HepG2 (cell line): ENCODE measurements around the gene LCTL. TPM values are rescaled to one million over a fixed set of nuclear protein-coding genes. Genes with fewer than 3 reads are reported as not detected.

Experiments
- ATAC-seq: fragments of 200-7000 bp; cut with Tn5 transposase; 3 replicates; pipeline ENCODE4 v1.9.1; 2020; ENCODE audit warnings: mild to moderate bottlenecking, moderate library complexity
- BruUV-seq: library from RNA; stranded (reverse); fragments of 400-500 nt; replicated peaks from 2 replicates; lab custom pipeline; 2021; lab: Mats Ljungman, UMichigan
- CTCF ChIA-PET: fragments of 300-600 bp; formaldehyde crosslinking; extraction: SDS; loops from one replicate; lab custom pipeline; 2021; ENCODE audit warnings: low total read pairs, inconsistent platforms, low intra/inter-chr PET ratio; lab: Yijun Ruan, JAX
- POLR2A ChIA-PET: fragments of 350-600 bp; sonication (Branson Sonifier 250); formaldehyde crosslinking; loops from one replicate; lab custom pipeline; 2020; ENCODE audit warnings: antibody characterized with exemption, inconsistent platforms; lab: Yijun Ruan, JAX
- DNase-seq: peaks from one replicate; pipeline ENCODE4 v3.0.0-alpha.2; 2015; ENCODE audit warnings: low spot score
- FAIRE-seq: peaks from 3 replicates; lab custom pipeline; 2011; peaks lifted over from hg19 to GRCh38; lab: Jason Lieb, UNC
- H2AFZ ChIP-seq: one replicate; pipeline ENCODE4 v1.6.1; 2011; ENCODE audit warnings: low read length, inconsistent platforms
- H3K27ac ChIP-seq: fragments of 300-600 bp; 3 replicates; pipeline ENCODE4 v1.8.0; 2011; ENCODE audit warnings: mixed run types, mild to moderate bottlenecking, mixed read lengths, low read length, inconsistent platforms; ENCODE audit not compliant: insufficient read depth; ENCODE audit errors: extremely low read length
- H3K27me3 ChIP-seq, 2 experiments: fragments of 200-600 bp in 1 of 2; 2 replicates in 1 of 2; 3 replicates in 1 of 2; pipeline versions ENCODE4 v1.6.0 to v1.8.0; 2011; ENCODE audit warnings: low read length in 2 of 2, mild to moderate bottlenecking in 2 of 2, moderate library complexity in 2 of 2, inconsistent platforms in 1 of 2; ENCODE audit not compliant: insufficient read depth in 2 of 2, control insufficient read depth in 1 of 2
- H3K36me3 ChIP-seq, 2 experiments: fragments of 200-600 bp in 1 of 2; replicated peaks in 1 of 2; 2 replicates in 1 of 2; 3 replicates in 1 of 2; pipeline versions ENCODE4 v1.5.1 to v1.8.0; 2011; ENCODE audit warnings: low read length in 2 of 2, inconsistent platforms in 1 of 2; ENCODE audit not compliant: insufficient read depth in 2 of 2, control insufficient read depth in 1 of 2
- H3K4me1 ChIP-seq: 2 replicates; pipeline ENCODE4 v1.5.1; 2012; ENCODE audit warnings: low read length, inconsistent platforms; ENCODE audit not compliant: insufficient read depth
- H3K4me2 ChIP-seq: 2 replicates; pipeline ENCODE4 v1.6.0; 2011; ENCODE audit warnings: low read depth, low read length, inconsistent platforms
- H3K4me3 ChIP-seq, 3 experiments: fragments of 200-600 bp in 1 of 3; sonication (generic), shearing (Covaris generic) in 1 of 3; replicated peaks in 1 of 3; 2 replicates each; pipeline ENCODE4 v1.5.1; 2011 to 2016; ENCODE audit warnings: low read length in 3 of 3, inconsistent platforms in 2 of 3, low read depth in 2 of 3, mild to moderate bottlenecking in 2 of 3, control low read depth in 1 of 3, mixed read lengths in 1 of 3; ENCODE audit not compliant: insufficient read depth in 1 of 3
- H3K79me2 ChIP-seq: one replicate; pipeline ENCODE4 v1.6.1; 2011; ENCODE audit warnings: low read length, inconsistent platforms; ENCODE audit not compliant: insufficient read depth
- H3K9ac ChIP-seq: 2 replicates; pipeline ENCODE4 v1.6.0; 2011; ENCODE audit warnings: mild to moderate bottlenecking, low read depth, low read length, inconsistent platforms; ENCODE audit not compliant: insufficient read depth
- H3K9me3 ChIP-seq: 2 replicates; pipeline ENCODE4 v1.5.1; 2012; ENCODE audit warnings: mild to moderate bottlenecking, low read length
- H4K20me1 ChIP-seq: 2 replicates; pipeline ENCODE4 v1.6.0; 2011; ENCODE audit warnings: inconsistent platforms, mild to moderate bottlenecking, low read length, moderate library complexity; ENCODE audit not compliant: insufficient read depth
- CAMTA2 ChIP-seq: sonication (generic); formaldehyde crosslinking; IDR thresholded peaks from 2 replicates; pipeline ENCODE4 v1.4.0; 2020; ENCODE audit warnings: mild to moderate bottlenecking, missing genetic modification reagents, borderline replicate concordance
- FOXM1 ChIP-seq: sonication (generic); formaldehyde crosslinking; IDR thresholded peaks from 2 replicates; pipeline ENCODE4 v1.5.0; 2020; ENCODE audit warnings: missing genetic modification reagents
- FUBP1 ChIP-seq: sonication (generic); formaldehyde crosslinking; IDR thresholded peaks from 2 replicates; pipeline ENCODE4 v1.5.1; 2020; ENCODE audit warnings: missing genetic modification reagents, mild to moderate bottlenecking, borderline replicate concordance
- PHF20 ChIP-seq: sonication (generic); formaldehyde crosslinking; IDR thresholded peaks from 2 replicates; pipeline ENCODE4 v1.5.0; 2020; ENCODE audit warnings: mild to moderate bottlenecking, missing genetic modification reagents
- PLSCR1 ChIP-seq: sonication (generic); formaldehyde crosslinking; IDR thresholded peaks from 2 replicates; pipeline ENCODE4 v1.5.0; 2020; ENCODE audit warnings: missing genetic modification reagents, mild to moderate bottlenecking, borderline replicate concordance
- SIX4 ChIP-seq: sonication (generic); formaldehyde crosslinking; IDR thresholded peaks from 2 replicates; pipeline ENCODE4 v1.4.0; 2020; ENCODE audit warnings: missing genetic modification reagents
- SRF ChIP-seq: IDR thresholded peaks from 2 replicates; pipeline ENCODE4 v1.6.1; 2011; ENCODE audit warnings: mild to moderate bottlenecking, low read depth, low read length, moderate library complexity
- YEATS4 ChIP-seq: sonication (generic); formaldehyde crosslinking; IDR thresholded peaks from 2 replicates; pipeline ENCODE4 v1.4.0; 2020; ENCODE audit warnings: missing genetic modification reagents, borderline replicate concordance
- ZFP90 ChIP-seq: sonication (generic); formaldehyde crosslinking; IDR thresholded peaks from 2 replicates; pipeline ENCODE4 v1.8.0; 2022; ENCODE audit warnings: missing genetic modification reagents, mild to moderate bottlenecking, inconsistent platforms, borderline replicate concordance
- WGBS: methylation state at CpG from one replicate; pipeline ENCODE4 v1.1.6; 2017; ENCODE audit warnings: low lambda C conversion rate; 5-methylcytosine and 5-hydroxymethylcytosine counted together
- in situ Hi-C: cut with HindIII; loops from 2 replicates; pipeline ENCODE4 v1.10.0; 2017; ENCODE audit warnings: low pct_unique_long_range_greater_than_20kb; ENCODE audit not compliant: extremely low pct_ligation_motif_present
- intact Hi-C: fragments of 100-400 bp; cut with micrococcal nuclease; formaldehyde crosslinking; loops from one replicate; pipeline ENCODE4 v1.10.0; 2022; ENCODE audit not compliant: unreplicated experiment
- polyA plus RNA-seq, 8 experiments: library from polyadenylated mRNA; depleted of rRNA in 3 of 8; stranded (reverse) in 7 of 8; unstranded in 1 of 8; fragments of >200 nt; fragmentation: Illumina TruSeq in 4 of 8; extraction: Trizol in 4 of 8; gene quantifications; 2 replicates each; pipeline versions ENCODE4 v1.2.1 to v1.2.3, GENCODE V29; 2011 to 2016; ENCODE audit warnings: low read depth in 4 of 8, missing spikeins in 1 of 8, mixed read lengths in 1 of 8; ENCODE audit not compliant: insufficient read depth in 1 of 8
- total RNA-seq, 5 experiments: library from RNA; depleted of rRNA; stranded (reverse); fragments of >200 nt; fragmentation: Illumina TruSeq; extraction: Trizol; gene quantifications; 2 replicates each; pipeline ENCODE4 v1.2.3, GENCODE V29; 2016; ENCODE audit warnings: low read depth in 1 of 5
- TF ChIP-seq, protein P1 (sequence below): sonication (generic); formaldehyde crosslinking; IDR thresholded peaks from 2 replicates; pipeline ENCODE4 v1.4.0; 2020; ENCODE audit warnings: missing genetic modification reagents
- TF ChIP-seq, protein P2 (sequence below): sonication (generic); formaldehyde crosslinking; IDR thresholded peaks from 2 replicates; pipeline ENCODE4 v1.8.0; 2022; ENCODE audit warnings: missing genetic modification reagents, low read depth, mild to moderate bottlenecking, borderline replicate concordance

Gene LCTL
- total and polyA plus RNA-seq, 2 of the 13 experiments (the other 11 are each of a cell fraction or from before 2014, with no cell fraction given): 0.96 to 1.4 TPM

GRCh38 chr15:66573348-66573718, 7.5 kb upstream of the LCTL start:
- Histone ChIP-seq H3K4me3 (no peak overlapping the region), H3K79me2 (no peaks in the 10 kb centered on the region), H3K36me3 (no peaks in the 10 kb centered on the region), H3K4me2 (no peak overlapping the region), H3K9me3 (no peaks in the 10 kb centered on the region), H2AFZ (no peak overlapping the region), H3K27ac (no peak overlapping the region), H3K9ac (no peak overlapping the region), H3K27me3 (peaks cover 0 to 1% of the 10 kb centered on the region in 2 experiments; a peak in 1 of 5 replicates), H4K20me1 (no peaks in the 10 kb centered on the region), H3K4me1 (no peaks in the 10 kb centered on the region)
- CTCF ChIA-PET: no interaction called here
- 62% methylated on average over 7 of the region's 7 CpGs for WGBS
- in situ Hi-C loops (no loop called here), intact Hi-C loops (no loop called here)
- TF ChIP-seq ZFP90 (CRISPR knock-in tag) (no peak), FOXM1 (CRISPR knock-in tag) (no peak), PHF20 (CRISPR knock-in tag) (no peak), SIX4 (CRISPR knock-in tag) (no peak), SRF (no peak), FUBP1 (CRISPR knock-in tag) (no peak), PLSCR1 (CRISPR knock-in tag) (no peak), YEATS4 (CRISPR knock-in tag) (no peak), CAMTA2 (CRISPR knock-in tag) (no peak)
- TF ChIP-seq, protein P1, sequence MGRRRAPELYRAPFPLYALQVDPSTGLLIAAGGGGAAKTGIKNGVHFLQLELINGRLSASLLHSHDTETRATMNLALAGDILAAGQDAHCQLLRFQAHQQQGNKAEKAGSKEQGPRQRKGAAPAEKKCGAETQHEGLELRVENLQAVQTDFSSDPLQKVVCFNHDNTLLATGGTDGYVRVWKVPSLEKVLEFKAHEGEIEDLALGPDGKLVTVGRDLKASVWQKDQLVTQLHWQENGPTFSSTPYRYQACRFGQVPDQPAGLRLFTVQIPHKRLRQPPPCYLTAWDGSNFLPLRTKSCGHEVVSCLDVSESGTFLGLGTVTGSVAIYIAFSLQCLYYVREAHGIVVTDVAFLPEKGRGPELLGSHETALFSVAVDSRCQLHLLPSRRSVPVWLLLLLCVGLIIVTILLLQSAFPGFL (CRISPR knock-in tag): no peak
- TF ChIP-seq, protein P2, sequence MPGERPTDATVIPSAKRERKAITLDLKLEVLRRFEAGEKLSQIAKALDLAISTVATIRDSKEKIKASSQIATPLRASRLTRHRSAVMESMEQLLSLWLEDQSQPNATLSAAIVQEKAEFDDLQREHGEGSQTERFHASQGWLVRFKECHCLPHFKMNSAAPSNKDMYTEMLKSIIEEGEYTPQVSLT (CRISPR knock-in tag): no peak
- DNase-seq: no peak
- no TSS peak for BruUV-seq
- ATAC-seq: no peak
- POLR2A ChIA-PET: no interaction called here
- FAIRE-seq: no peak
